Measurements from ENCODE around the gene STX1A.

- TF ChIP-seq SP2 (IDR thresholded peaks at IDR 0.05; ENCODE audit: low read length) = no peak
- TF ChIP-seq JUN (IDR thresholded peaks at IDR 0.05; ENCODE audit: low read depth, low read length) = no peak
- TF ChIP-seq CTCF (IDR thresholded peaks at IDR 0.05; ENCODE audit: control extremely low read depth in 1 of 3, insufficient read depth in 1 of 3, low read depth in 1 of 3, low read length in 3 of 3) = no peak
- TF ChIP-seq POLR2A (IDR thresholded peaks at IDR 0.05; ENCODE audit: control extremely low read depth in 1 of 2, low read depth in 2 of 2, low read length in 2 of 2) = no peak
- no peak for TF ChIP-seq EZH2 (IDR thresholded peaks at IDR 0.05; ENCODE audit: low read depth, low read length, severe bottlenecking)
- TF ChIP-seq SP1 (IDR thresholded peaks at IDR 0.05; ENCODE audit: low read depth, low read length) = no peak
- TF ChIP-seq USF2 (IDR thresholded peaks at IDR 0.05; ENCODE audit: low read length) = no peak
- no peak for TF ChIP-seq POLR2AphosphoS5 (IDR thresholded peaks at IDR 0.05; ENCODE audit: low read depth, low read length)
- TF ChIP-seq JUND (IDR thresholded peaks at IDR 0.05; ENCODE audit: low read length) = no peak
- no peak for TF ChIP-seq RBBP5 (IDR thresholded peaks at IDR 0.05; ENCODE audit: borderline replicate concordance, low read depth, low read length)
Measured at GRCh38 chr7:73749931-73750776, 30.7 kb upstream of the STX1A start.

Measured in H1 (cell line).